SKM-1 (cell line): ENCODE data around the gene URI1.
"Not testable (repeated sequence)": the region's sequence is repeated elsewhere in the genome, so short reads cannot be mapped to it uniquely, and the experiment has no call there.

ENCODE experiments used
- DNase-seq: peaks from one replicate; lab custom pipeline; 2025; ENCODE audit not compliant: unreplicated experiment; lab: John Stamatoyannopoulos, UW

Gene URI1

GRCh38 chr19:29942404-29943261 is 594 bp downstream of the URI1 start:
- DNase-seq, result peak; percentile 36

- DNase-seq, result no peak
These were observed 1.6 kb downstream of the URI1 start for GRCh38 chr19:29943615-29944014.

- DNase-seq, result no peak
These were observed 2.5 kb downstream of the URI1 start for GRCh38 chr19:29944390-29945012.

- DNase-seq, result no peak
These were observed 3.0 kb downstream of the URI1 start for GRCh38 chr19:29945017-29945416.

GRCh38 chr19:29945433-29945832 is 3.4 kb downstream of the URI1 start:
- DNase-seq, result no peak

- no peak for DNase-seq
These were observed 4.6 kb downstream of the URI1 start for GRCh38 chr19:29946645-29947044.

GRCh38 chr19:29947871-29948270 is 5.8 kb downstream of the URI1 start:
- no peak for DNase-seq

- DNase-seq, result not testable (repeated sequence)
These were observed 6.9 kb downstream of the URI1 start for GRCh38 chr19:29948759-29949470.

- DNase-seq, result no peak
These were observed 10.1 kb downstream of the URI1 start for GRCh38 chr19:29952177-29952576.

GRCh38 chr19:29952646-29953045 is 10.6 kb downstream of the URI1 start:
- no peak for DNase-seq

GRCh38 chr19:29953352-29954247 is 11.6 kb downstream of the URI1 start:
- DNase-seq, result no peak

GRCh38 chr19:29956855-29957254 is 14.8 kb downstream of the URI1 start:
- DNase-seq, result no peak

- DNase-seq, result no peak
These were observed 19.3 kb downstream of the URI1 start for GRCh38 chr19:29961311-29961710.

- no peak for DNase-seq
These were observed 20.8 kb downstream of the URI1 start for GRCh38 chr19:29962793-29963192.

- DNase-seq, result no peak
These were observed 21.5 kb downstream of the URI1 start for GRCh38 chr19:29963576-29963975.

- DNase-seq, result no peak
These were observed 22.1 kb downstream of the URI1 start for GRCh38 chr19:29964171-29964570.

- DNase-seq, result no peak
These were observed 23.5 kb downstream of the URI1 start for GRCh38 chr19:29965492-29965891.

GRCh38 chr19:29966142-29966541 is 24.1 kb downstream of the URI1 start:
- not testable (repeated sequence) for DNase-seq

- no peak for DNase-seq
These were observed 24.7 kb downstream of the URI1 start for GRCh38 chr19:29966588-29967249.

- DNase-seq, result peak; percentile 30
These were observed 25.6 kb downstream of the URI1 start for GRCh38 chr19:29967623-29968022.
